Neutrophil (primary cell): ENCODE results near the gene FAM114A1.

ENCODE experiments used
- H3K27ac ChIP-seq: fragments of 200-600 bp; sonication (generic); 2 replicates; pipeline ENCODE4 v1.5.1; 2016; ENCODE audit warnings: mild to moderate bottlenecking, moderate library complexity
- H3K27me3 ChIP-seq: fragments of 200-600 bp; sonication (generic); 2 replicates; pipeline ENCODE4 v1.6.0; 2016; ENCODE audit warnings: mild to moderate bottlenecking
- H3K36me3 ChIP-seq: fragments of 200-600 bp; sonication (generic); 2 replicates; pipeline ENCODE4 v1.5.1; 2017
- H3K4me1 ChIP-seq, 2 experiments: fragments of 200-600 bp in 1 of 2; sonication (generic) in 1 of 2; 1 replicate in 1 of 2; 2 replicates in 1 of 2; pipeline versions ENCODE4 v1.5.1 to v1.6.1; 2013 to 2016; ENCODE audit warnings: low read depth in 1 of 2, low read length in 1 of 2, mild to moderate bottlenecking in 1 of 2, moderate library complexity in 1 of 2; ENCODE audit not compliant: control insufficient read depth in 1 of 2, insufficient read depth in 1 of 2
- H3K4me3 ChIP-seq, 2 experiments: fragments of 200-600 bp in 1 of 2; sonication (generic) in 1 of 2; 1 replicate in 1 of 2; 2 replicates in 1 of 2; pipeline ENCODE4 v1.5.1; 2013 to 2016; ENCODE audit warnings: low read depth in 1 of 2, low read length in 1 of 2, mild to moderate bottlenecking in 1 of 2, moderate library complexity in 1 of 2
- H3K9me3 ChIP-seq: fragments of 200-600 bp; sonication (generic); 2 replicates; pipeline ENCODE4 v1.5.1; 2016
- CTCF ChIP-seq: fragments of 200-600 bp; sonication (generic); IDR thresholded peaks from 2 replicates; pipeline ENCODE4 v1.5.1; 2016; ENCODE audit warnings: antibody characterized with exemption

FAM114A1 gene

GRCh38 chr4:38872620-38873019 is 5.0 kb downstream of the FAM114A1 start:
- Histone ChIP-seq H3K9me3 (no peaks in the 10 kb centered on the region), H3K27me3 (no peaks in the 10 kb centered on the region), H3K27ac (no peak overlapping the region), H3K4me3 (no peak overlapping the region), H3K4me1 (peaks cover 7% of the 10 kb centered on the region in 2 experiments), H3K36me3 (no peaks in the 10 kb centered on the region)
- TF ChIP-seq CTCF: no peak

DNA sequence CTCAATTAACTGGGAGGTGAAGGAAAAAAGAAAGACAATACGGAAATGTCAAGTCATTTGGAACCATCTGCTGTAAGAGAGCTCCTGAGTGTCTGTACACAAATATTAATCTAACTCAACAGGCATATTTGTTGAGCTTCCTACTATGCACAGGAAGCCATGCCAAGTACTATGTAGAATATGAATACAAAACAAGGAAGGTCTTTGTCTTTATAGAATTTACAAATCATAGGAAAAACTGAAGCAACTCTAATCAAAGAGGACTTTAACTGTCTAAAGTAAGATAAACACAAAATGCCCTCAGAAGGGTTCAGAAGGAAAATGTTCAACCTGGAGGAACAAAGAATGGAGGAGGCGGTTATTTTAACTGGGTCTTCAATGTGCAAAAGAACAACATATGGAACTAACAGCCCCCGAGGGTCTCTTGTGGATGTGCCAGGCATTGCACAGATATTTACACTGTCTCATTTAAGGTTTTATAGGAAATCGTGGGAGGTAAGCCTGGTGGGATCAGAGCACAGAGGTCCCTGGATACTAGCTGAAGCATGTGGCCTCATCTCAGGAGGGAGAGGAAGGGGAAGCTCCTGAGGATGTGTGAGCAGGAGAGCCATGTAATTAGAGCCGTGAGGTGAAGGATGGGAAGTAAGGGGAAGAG is 5.8 kb downstream of the FAM114A1 start:
- H3K4me3 ChIP-seq: no peak overlapping the region
- H3K4me1 ChIP-seq: no peaks in the 10 kb centered on the region
- H3K27me3 ChIP-seq: no peaks in the 10 kb centered on the region
- H3K9me3 ChIP-seq: no peaks in the 10 kb centered on the region
- no peaks in the 10 kb centered on the region for H3K36me3 ChIP-seq
- no peak for TF ChIP-seq CTCF
- H3K27ac ChIP-seq: no peak overlapping the region

- Histone ChIP-seq H3K4me3 (no peak overlapping the region), H3K27ac (no peak overlapping the region), H3K27me3 (no peaks in the 10 kb centered on the region), H3K4me1 (no peaks in the 10 kb centered on the region), H3K9me3 (no peaks in the 10 kb centered on the region), H3K36me3 (no peaks in the 10 kb centered on the region)
- no peak for TF ChIP-seq CTCF
Observed at GRCh38 chr4:38876636-38877035, 9.0 kb downstream of the FAM114A1 start.

GRCh38 chr4:38884254-38884653 is 16.6 kb downstream of the FAM114A1 start:
- Histone ChIP-seq H3K4me3 (no peak overlapping the region), H3K9me3 (no peaks in the 10 kb centered on the region), H3K36me3 (no peaks in the 10 kb centered on the region), H3K4me1 (no peaks in the 10 kb centered on the region), H3K27me3 (no peaks in the 10 kb centered on the region), H3K27ac (no peak overlapping the region)
- no peak for TF ChIP-seq CTCF

DNA sequence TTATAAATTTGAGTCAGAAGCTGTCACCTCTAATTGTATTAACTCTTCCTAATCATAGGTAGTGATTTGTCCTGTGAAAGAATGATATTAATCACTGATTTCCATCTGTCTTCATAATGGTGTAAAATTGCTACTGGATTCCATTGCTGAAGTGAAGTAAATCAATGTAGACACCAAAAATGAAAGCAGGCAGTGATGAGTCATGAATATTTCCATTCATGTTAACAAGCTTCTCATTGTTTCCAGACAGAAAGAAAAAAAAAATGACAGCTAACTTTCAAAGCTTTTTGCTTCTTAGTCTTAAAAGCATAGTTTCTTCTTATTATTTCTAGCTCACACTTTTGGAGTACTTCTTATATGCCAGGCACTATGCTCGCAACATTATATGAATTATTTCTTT is 21.5 kb downstream of the FAM114A1 start:
- Histone ChIP-seq H3K9me3 (no peaks in the 10 kb centered on the region), H3K4me1 (no peaks in the 10 kb centered on the region), H3K4me3 (no peak overlapping the region), H3K36me3 (no peaks in the 10 kb centered on the region), H3K27ac (no peak overlapping the region), H3K27me3 (no peaks in the 10 kb centered on the region)
- no peak for TF ChIP-seq CTCF
